ENCODE data around the gene FUT6.
"Not testable (repeated sequence)": the region's sequence is repeated elsewhere in the genome, so short reads cannot be mapped to it uniquely, and the experiment has no call there.

DNA sequence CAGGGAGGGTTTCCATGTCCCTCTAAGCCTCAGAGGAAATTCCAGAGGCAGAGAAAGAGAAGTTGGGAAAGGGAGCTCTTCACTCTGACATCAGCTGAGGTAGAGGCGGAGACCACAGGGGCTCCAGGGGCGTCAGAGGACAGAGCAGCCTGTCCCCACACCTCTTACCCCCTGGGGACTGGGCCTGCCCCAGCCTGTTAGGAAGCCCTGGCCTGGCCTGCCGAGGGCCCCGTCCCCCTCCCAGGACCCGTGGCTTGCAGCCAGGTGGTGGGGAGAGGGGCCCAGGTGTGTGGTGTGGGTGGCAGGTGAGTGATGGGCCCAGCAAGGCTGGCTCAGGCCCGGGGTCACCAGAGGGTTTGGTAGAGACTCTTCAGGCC lies 2.2 kb upstream of the FUT6 start:
- TF ChIP-seq, protein P1, sequence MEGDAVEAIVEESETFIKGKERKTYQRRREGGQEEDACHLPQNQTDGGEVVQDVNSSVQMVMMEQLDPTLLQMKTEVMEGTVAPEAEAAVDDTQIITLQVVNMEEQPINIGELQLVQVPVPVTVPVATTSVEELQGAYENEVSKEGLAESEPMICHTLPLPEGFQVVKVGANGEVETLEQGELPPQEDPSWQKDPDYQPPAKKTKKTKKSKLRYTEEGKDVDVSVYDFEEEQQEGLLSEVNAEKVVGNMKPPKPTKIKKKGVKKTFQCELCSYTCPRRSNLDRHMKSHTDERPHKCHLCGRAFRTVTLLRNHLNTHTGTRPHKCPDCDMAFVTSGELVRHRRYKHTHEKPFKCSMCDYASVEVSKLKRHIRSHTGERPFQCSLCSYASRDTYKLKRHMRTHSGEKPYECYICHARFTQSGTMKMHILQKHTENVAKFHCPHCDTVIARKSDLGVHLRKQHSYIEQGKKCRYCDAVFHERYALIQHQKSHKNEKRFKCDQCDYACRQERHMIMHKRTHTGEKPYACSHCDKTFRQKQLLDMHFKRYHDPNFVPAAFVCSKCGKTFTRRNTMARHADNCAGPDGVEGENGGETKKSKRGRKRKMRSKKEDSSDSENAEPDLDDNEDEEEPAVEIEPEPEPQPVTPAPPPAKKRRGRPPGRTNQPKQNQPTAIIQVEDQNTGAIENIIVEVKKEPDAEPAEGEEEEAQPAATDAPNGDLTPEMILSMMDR (IDR thresholded peaks at IDR 0.05; ENCODE audit: low read depth, low read length) = not testable (repeated sequence)
- TF ChIP-seq POLR2A (IDR thresholded peaks at IDR 0.05; ENCODE audit: extremely low read depth, insufficient read length); MYC (IDR thresholded peaks at IDR 0.05; ENCODE audit: low read depth, low read length): not testable (repeated sequence)
- TF ChIP-seq, protein P2, sequence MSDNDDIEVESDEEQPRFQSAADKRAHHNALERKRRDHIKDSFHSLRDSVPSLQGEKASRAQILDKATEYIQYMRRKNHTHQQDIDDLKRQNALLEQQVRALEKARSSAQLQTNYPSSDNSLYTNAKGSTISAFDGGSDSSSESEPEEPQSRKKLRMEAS (IDR thresholded peaks at IDR 0.05; ENCODE audit: low read depth, low read length) = not testable (repeated sequence)
